Right kidney (tissue), 9 donors: ENCODE measurements around the gene BIRC3.

Experiments used
- DNase-seq: peaks from one replicate; pipeline ENCODE4 v3.0.0-alpha.2; 2016
- long read RNA-seq, 8 donors: transcript quantifications; one replicate each; lab custom pipeline, GENCODE V29; 2026

The BIRC3 gene
- long read RNA-seq, donor 1 = 0 reads
- long read RNA-seq, donor 2 = 0 reads
- long read RNA-seq, donor 3 = 0 reads
- long read RNA-seq, donor 4 = 0 reads
- long read RNA-seq, donor 5 = 0 reads
- long read RNA-seq, donor 6 = 0 reads
- long read RNA-seq, donor 7 = 0 reads
- long read RNA-seq, donor 8 = 0 reads

DNA sequence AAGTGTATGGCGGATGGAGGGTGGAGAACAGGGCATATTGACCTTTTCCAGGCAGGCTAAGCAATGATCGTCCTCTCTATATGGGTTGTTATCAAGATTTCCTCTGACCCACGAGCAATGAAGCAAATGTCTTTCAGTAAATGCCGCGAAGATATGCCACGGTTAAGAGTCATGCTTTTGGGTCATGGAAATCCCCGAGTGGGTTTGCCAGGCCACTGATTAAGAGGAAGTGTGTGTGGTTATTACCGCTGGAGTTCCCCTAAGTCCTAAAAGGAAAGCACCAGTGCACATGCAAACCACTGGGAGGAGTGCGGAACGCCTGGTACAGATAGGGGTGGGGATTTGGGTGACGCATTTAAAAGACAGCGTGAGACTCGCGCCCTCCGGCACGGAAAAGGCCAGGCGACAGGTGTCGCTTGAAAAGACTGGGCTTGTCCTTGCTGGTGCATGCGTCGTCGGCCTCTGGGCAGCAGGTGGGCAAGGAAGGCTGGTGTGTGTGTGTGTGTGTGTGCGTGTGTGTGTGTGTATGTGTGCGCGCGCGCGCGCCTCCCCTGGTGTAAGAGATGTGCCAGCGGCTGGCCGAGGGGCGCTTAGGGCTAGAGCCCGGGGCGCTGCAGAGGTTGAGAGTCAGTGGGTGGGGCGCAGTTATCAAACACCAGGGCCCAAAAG is at the start of gene BIRC3:
TSS of gene BIRC3 (plus strand) at position 386 of the 669 bp plus-strand sequence. CDS start 7,026 bp downstream, outside the sequence.
- DNase-seq = peak; percentile 68

GRCh38 chr11:102267609-102268008 is 49.7 kb upstream of the BIRC3 start:
- no peak for DNase-seq

DNA sequence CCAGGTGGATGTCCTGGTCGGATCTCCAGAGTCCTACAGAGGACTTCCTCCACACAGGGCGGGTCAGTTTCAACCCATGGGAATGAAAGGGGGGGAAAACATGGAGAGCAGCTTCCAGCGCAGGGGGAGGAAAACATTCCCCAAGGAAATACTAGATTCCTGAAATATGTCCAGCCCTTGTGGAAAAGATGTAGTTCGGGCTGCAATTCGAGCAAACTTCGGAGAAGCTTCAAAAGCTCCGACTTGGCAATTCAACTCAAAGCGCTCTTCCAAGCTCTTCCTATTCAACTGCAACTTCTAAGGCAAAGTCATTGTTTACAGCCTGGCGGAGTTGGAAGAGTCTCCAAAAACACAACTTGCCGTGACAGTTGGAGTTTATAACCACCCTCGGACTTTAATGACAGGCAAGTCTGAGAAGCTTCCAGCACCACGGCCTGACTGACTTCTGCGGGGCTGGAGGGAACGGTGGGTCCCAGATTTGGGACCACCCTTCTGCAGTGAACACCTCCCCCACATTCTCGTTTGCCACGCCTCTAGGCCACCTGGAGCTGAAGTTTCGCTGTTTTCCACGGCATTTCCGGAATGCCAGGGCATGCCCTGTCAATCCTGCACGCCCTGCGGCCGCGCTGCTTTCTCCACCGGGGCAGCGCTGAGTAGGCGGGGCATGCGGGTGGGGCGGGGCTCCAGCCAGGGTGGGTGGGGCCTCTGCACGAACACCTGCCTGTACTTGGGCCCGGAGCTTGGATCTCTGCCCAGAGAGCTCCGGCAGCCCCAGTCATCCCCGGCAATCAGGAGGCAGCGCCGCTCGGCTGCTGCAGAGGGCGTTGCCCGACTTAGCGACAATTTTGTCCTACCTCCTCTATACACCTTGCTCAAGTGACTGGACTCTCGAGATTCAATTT is 49.0 kb upstream of the BIRC3 start:
- peak; percentile 66 for DNase-seq

GRCh38 chr11:102268985-102269470 is 48.3 kb upstream of the BIRC3 start:
- DNase-seq = no peak

- DNase-seq = no peak
Observed at GRCh38 chr11:102269927-102270326, 47.4 kb upstream of the BIRC3 start.

DNA sequence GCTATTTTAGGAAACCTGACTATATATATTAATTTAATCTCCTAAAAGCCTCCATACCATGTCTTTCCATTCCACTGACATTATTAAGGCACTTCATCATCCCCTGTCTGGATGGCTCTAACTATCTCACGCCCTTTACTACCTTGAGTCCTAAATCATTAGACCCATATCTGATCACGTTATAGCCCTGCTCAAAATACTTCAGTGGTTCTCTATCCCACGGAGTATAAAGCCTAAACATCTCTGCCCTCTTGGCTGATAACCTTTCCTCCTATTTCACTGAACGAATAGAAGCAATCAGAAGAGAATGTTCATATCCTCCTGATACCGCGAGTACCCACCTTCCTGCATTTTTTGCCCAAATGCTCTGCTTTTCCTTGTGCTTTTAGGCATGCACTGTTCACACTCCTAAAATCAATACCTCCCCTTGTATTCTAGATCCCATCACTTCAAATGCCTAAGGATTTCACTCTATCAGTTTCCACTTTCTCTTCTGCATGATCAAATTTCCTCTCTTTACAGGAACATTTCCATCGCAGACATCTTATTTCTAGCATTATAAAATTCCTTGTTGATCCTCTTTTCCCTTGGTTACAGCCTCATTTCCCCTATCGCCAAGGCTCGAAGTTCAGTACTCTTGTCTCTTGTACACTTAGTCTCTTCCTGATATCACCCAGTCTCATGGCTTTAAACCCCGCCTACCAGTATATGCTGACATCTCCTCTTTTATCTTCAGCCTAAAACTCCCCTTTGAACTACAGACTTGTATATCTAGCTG is 45.0 kb upstream of the BIRC3 start:
- no peak for DNase-seq

DNA sequence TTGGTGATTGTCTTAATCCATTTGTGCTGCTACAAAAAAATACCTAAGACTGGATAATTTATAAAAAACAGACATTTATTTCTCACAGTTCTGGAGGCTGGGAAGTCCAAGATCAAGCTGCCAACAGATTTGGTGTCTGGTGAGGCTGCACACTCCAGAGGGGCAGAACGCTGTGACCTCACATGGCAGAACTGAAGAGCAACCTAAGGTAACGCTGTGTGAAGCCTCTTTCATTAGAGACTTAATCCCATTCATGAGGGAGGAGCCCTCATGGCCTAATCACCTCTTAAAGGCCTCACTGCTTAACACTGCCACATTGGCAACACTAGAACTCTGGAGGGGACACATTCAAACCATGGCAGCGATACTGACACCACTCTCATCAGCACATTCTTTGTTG is 42.7 kb upstream of the BIRC3 start:
- DNase-seq = no peak

- no peak for DNase-seq
Observed at GRCh38 chr11:102276362-102276761, 40.9 kb upstream of the BIRC3 start.

DNA sequence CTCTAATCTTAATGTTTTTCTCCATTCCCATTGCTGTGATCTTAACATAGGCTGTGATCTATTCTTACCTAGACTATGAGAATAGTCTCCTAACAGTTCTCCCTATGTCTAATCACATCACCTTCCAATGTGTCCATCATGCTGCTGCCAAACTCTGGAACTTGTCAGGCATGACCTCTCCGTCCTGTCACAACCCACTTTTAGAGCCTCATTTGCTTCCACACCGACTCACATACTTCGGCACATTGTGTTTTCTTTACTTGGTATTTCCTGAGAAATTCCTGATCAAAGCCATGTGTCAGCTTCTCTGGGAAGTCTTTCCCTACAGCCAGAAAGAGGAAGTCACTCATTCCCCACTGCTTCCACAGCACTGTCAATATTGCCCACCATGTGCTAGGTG is 40.5 kb upstream of the BIRC3 start:
- DNase-seq = no peak

- peak; percentile 30 for DNase-seq
Observed at GRCh38 chr11:102279641-102280170, 37.6 kb upstream of the BIRC3 start.

DNA sequence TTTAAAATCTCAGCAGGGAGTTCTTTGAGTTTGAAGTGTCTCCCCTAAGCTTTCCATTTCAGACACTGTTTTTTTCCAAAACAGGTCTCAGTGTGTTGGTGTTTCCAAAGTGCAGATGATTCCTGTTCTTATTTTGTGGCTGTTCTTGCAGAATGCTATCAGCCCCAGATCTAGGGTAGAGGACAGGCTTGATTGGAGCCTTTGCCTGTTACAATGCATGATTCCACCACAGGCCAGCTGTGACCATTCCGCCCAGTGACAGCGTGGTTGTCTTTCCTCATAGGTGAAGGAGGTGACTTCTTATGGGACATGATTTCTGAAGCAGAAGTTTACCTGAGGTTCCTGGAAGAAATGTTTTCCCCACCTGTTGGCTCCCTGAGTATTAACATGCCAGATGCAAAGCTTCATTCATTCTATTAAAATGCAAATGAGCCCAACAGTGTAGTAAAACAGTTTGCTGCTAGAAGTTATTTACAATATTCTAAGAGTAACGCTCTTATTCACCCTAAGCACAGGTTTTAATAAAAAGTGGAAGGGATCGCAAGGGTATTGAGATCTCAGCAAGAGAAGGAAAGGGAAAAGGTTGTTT is 36.9 kb upstream of the BIRC3 start:
- peak; percentile 47 for DNase-seq

- DNase-seq = no peak
Observed at GRCh38 chr11:102283116-102283485, 34.2 kb upstream of the BIRC3 start.

DNA sequence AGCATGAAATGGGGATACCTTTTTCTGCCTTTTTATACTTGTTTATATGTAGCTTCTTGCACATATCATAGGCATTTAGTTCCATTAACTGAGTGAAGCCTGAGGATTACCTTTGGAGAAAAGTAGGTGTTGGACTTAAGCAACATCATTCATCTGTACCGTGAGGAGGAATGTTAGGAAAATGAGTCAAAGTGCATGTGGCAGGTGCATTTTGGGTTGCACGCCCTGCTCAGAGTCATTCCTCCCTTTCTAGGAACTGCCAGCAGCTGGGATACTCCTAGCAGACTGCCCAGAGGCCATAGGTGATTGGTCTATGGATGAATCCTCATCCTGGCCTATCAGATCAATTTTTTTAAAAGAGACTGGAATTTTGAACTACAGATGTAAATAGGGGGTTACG is 33.3 kb upstream of the BIRC3 start:
- no peak for DNase-seq

DNA sequence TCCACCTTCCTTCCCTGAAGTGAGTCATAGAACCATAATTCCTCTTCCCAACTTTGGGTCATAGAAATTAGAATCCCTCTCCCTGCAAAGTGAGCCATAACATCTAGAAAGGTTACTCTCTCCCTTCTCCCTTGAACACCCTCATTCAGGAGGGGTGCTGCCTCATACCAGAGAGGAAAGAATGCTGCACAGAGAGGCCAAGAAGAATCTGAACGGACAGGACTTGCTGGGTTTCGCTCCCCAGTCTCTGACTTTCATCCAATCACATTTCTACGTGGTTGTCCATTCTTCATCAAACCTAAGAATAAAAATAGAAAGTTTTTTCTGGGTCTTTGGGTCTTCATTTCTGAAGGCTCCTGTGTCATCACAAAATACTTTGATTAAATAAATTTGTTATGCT is 31.0 kb upstream of the BIRC3 start:
- DNase-seq = no peak

DNA sequence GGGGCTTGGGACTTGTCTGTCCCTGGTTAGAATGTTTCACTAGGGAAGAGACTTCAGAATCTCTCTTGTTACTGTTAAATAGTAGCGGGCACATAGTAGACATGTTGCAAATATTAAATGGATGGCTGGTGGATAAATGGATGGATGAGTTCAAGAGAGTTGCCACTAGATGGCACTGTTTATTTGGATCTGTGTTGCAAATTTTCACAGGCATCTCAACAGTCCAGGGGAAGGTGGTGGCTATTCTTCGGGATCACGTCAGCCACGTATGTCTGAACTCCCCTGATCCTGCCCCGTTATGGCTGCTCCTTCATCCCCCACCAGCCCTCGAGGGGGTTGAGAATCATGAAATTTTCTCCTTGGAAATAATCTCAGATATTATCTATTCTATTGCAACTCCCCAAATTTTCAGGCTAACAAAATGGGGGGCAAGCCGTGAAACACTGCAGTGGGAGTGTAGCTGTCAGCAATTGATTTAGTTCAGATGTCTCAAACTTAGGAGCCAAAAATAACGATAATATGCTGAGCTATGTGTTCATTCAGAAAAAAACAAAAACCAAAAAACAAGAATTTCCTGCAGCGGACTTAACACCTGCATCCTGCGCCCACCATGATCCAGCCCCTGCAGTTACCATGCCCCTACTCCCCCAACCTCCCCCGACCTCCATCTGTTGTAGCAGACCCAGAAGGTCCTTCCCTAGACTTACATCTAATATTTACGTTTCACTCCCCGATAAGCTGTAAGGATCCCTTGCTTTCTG is 29.1 kb upstream of the BIRC3 start:
- DNase-seq = peak; percentile 54

DNA sequence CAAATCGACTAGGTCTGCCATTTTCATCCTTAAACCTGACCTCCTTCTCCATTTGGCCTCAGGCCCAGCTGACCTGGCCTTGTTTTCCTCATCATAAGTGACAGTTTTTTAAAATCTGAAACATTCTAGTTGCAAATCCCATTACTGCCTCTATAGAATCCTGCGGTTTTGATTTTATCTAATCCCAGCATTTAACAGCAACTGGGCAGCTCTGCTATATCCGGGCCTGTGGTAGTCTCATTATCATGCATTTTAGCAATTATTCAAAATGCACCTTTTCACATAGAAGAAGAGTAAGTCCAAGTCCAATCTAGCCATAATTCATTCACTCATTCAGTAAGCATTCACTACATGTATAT is 28.6 kb upstream of the BIRC3 start:
- no peak for DNase-seq

- no peak for DNase-seq
Observed at GRCh38 chr11:102289592-102289991, 27.7 kb upstream of the BIRC3 start.

- DNase-seq = no peak
Observed at GRCh38 chr11:102291831-102292230, 25.5 kb upstream of the BIRC3 start.

GRCh38 chr11:102292933-102293332 is 24.4 kb upstream of the BIRC3 start:
- DNase-seq = no peak

- DNase-seq = no peak
Observed at GRCh38 chr11:102293873-102294601, 23.2 kb upstream of the BIRC3 start.
